LNCaP clone FGC (cell line): ENCODE data around the gene NIPAL4.
"Not testable (repeated sequence)": the region's sequence is repeated elsewhere in the genome, so short reads cannot be mapped to it uniquely, and the experiment has no call there.

Experiments
- DNase-seq: peaks from one replicate; pipeline ENCODE4 v3.0.0-alpha.2; 2011; ENCODE audit warnings: low read depth
- H3K4me3 ChIP-seq: 2 replicates; pipeline ENCODE4 v1.5.1; 2011; ENCODE audit warnings: mild to moderate bottlenecking, low read depth, low read length, control low read depth
- TF ChIP-seq, protein P1 (sequence below): IDR thresholded peaks from 2 replicates; pipeline ENCODE4 v1.5.1; 2012; ENCODE audit warnings: mild to moderate bottlenecking; ENCODE audit not compliant: control insufficient read depth, insufficient read depth; ENCODE audit errors: extremely low read depth

The NIPAL4 gene

DNA sequence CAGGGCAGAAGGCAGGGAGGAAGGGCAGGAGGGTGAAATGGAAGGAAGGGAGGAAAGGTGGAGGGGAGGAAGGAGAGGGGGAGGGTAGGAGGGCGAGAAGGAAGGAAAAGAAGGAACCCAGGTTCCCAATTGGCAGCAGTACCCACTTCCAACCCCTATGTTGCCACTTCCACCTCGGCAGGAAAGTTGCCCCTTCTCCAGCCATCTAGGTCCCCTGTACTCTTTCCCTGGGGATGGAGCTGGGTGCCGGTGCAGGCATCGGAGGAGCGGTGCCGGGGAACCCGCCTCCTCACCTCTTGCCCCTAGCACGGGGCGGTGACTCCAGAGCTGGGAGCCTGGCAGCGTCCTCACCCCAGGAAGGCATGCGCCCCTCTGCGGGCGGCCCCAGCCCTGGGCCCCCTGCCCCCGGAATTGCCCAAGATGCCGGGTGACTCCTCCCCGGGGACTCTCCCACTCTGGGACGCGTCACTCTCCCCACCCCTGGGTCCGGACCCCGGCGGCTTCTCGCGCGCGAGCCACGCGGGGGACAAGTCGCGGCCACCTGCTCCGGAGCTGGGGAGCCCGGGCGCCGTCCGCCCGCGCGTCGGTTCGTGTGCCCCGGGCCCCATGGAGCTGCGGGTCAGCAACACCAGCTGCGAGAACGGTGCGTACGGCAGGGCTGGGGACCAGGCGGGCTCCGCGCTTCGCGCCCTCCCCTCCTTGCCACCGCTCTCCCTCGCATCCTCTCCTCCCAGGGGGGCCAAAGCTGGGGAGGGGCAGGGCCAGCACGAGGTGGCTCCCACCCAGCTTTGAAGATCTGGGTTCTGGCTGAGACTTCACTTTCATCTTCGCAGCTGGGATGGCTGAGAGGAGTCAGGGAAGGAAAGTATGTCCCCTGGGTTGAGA lies at the start of gene NIPAL4:
TSS of gene NIPAL4 (plus strand) at position 499 of the 885 bp plus-strand sequence. CDS start at position 607, 108 bp downstream.
- DNase-seq = no peak
- H3K4me3 ChIP-seq = no peak within 1 kb of the TSS
- TF ChIP-seq, protein P1, sequence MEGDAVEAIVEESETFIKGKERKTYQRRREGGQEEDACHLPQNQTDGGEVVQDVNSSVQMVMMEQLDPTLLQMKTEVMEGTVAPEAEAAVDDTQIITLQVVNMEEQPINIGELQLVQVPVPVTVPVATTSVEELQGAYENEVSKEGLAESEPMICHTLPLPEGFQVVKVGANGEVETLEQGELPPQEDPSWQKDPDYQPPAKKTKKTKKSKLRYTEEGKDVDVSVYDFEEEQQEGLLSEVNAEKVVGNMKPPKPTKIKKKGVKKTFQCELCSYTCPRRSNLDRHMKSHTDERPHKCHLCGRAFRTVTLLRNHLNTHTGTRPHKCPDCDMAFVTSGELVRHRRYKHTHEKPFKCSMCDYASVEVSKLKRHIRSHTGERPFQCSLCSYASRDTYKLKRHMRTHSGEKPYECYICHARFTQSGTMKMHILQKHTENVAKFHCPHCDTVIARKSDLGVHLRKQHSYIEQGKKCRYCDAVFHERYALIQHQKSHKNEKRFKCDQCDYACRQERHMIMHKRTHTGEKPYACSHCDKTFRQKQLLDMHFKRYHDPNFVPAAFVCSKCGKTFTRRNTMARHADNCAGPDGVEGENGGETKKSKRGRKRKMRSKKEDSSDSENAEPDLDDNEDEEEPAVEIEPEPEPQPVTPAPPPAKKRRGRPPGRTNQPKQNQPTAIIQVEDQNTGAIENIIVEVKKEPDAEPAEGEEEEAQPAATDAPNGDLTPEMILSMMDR = no peak

DNA sequence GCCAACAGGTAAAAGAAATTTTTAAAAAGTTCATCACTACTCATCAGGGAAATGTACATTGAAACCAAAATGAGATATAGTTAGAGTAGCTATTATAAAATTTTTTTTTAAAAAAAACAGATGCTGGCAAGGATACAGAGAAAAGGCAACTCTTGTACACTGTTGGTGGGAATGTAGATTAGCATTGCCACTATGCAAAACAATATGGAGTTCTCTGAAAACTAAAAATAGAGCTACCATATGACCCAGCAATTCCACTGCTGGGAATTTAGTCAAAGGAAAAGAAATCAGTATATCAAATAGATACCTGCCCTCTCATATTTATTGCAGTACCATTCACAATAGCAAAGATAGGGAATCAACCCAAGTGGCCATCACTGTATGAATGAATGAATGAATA lies 44.2 kb upstream of the NIPAL4 start:
- H3K4me3 ChIP-seq = no peak overlapping the region
- TF ChIP-seq, protein P1 = no peak
- no peak for DNase-seq

DNA sequence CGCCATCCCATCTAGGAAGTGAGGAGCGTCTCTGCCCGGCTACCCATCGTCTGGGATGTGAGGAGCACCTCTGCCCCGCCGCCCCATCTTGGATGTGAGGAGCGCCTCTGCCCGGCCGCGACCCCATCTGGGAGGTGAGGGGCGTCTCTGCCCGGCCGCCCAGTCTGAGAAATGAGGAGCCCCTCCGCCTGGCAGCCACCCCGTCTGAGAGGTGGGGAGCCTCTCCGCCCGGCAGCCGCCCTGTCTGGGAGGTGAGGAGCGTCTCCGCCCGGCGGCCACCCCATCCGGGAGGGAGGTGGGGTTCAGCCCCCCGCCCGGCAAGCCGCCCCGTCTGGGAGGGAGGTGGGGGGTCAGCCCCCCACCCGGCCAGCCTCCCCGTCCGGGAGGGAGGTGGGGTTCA lies 40.5 kb upstream of the NIPAL4 start:
- H3K4me3 ChIP-seq, DNase-seq: not testable (repeated sequence)

DNA sequence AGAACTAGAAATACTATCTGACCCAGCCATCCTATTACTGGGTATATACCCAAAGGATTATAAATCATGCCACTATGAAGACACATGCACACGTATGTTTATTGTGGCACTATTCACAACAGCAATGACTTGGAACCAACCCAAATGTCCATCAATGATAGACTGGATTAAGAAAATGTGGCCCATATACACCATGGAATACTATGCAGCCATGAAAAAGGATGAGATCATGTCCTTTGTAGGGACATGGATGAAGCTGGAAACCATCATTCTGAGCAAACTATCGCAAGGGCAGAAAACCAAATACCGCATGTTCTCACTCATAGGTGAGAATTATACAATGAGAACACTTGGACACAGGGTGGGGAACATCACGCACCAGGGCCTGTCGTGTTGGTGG lies 30.1 kb upstream of the NIPAL4 start:
- not testable (repeated sequence) for DNase-seq, H3K4me3 ChIP-seq

DNA sequence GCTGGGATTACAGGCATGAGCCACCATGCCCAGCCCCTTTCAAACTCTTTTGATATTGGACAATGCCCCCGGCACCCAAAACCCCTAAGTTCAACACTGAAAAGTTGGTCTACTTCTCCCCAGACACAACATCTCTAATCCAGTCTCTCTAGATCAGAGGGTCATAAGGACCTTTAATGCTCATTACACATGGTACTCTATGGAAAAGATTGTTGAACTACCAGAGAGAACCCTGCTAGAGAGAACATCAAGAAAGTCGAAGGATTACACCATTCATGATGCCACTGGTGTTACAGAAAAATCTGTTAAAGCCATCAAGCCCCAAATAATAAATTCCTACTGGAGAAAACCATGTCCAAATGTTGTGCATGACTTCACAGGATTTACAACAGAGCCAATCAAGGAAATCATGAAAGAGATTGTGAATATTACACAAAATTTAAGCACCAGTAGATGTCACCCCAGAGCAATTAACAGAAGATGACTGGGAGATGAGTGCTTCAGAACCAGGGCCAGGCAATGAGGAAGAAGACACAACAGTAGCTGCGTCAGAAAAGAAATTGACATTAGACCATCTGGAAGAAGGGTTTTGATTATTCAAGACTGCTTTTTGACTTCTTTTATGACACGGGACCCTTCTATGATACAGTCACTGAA lies 28.3 kb upstream of the NIPAL4 start:
- TF ChIP-seq, protein P1 = peak; percentile 64
- no peak for DNase-seq
- no peak overlapping the region for H3K4me3 ChIP-seq

DNA sequence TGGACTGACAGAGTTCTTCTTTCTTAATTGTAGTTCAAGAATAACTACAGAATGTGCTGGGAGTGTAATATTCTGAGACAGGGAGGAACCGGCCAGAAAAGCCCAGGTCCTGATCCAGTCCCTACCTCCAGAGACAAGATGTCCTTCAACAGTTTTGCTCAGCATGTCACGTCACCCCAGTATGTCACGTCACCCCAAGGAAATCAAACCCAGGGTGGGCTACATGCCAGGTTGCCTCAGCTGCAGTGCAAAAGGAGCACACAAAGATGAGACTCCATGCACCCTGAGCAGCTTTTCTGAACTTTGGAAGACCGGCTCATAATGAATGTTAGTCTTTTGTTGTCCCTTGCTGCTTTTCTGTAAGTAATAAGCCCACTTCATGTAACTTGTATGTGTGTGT lies 25.9 kb upstream of the NIPAL4 start:
- TF ChIP-seq, protein P1 = no peak
- DNase-seq = no peak
- H3K4me3 ChIP-seq = no peak overlapping the region

DNA sequence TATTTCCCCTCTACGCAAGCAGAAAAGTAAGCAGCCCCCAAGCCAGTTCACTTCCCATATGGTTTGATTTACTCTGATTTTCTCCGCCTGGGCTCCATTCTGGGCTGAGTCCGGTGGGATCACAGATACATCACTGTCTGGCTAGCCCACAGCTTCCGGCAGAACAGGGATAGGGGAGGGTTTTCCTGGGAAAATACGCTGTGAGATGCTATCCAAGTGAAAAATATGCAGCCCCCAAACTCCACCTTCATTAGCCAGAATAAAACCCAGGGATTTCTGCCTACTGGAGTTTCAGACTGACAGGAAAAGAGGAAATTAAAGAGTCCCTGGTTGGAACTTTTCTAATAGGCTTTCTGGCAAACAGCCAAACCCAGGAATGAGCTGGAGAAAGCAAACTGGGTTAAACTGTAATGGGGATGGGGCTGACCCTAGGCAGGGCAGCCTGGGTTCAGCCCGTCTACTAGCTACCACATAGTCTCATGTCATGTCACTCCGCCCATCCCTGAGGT lies 16.9 kb upstream of the NIPAL4 start:
- H3K4me3 ChIP-seq = no peak overlapping the region
- TF ChIP-seq, protein P1 = no peak
- DNase-seq = no peak
